ENCODE data around the gene ABCD2.
"Not testable (repeated sequence)": the region's sequence is repeated elsewhere in the genome, so short reads cannot be mapped to it uniquely, and the experiment has no call there.

The ABCD2 gene

DNA sequence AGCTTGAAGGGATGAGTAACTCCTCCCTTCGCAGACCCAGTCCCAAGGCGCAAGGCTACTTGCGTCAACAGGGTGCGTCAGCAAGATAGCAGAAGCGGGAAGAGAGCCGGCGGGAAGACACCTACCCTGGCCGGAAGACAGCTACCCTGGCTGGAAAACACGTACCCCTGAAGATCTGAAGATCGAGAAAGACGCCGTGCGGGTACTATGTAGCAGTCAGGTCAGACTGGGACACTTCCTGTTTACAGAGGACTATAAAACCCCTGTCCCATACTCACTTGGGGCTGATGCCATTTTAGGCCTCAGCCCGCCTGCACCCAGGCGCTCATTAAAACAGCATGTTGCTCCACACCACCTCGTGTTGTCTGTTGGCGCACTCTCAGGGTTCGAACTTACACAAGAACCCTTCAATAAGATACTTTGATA lies 80.9 kb downstream of the ABCD2 start:
- DNase-seq (ENCODE audit: low read depth in 2 of 2), result no peak

DNA sequence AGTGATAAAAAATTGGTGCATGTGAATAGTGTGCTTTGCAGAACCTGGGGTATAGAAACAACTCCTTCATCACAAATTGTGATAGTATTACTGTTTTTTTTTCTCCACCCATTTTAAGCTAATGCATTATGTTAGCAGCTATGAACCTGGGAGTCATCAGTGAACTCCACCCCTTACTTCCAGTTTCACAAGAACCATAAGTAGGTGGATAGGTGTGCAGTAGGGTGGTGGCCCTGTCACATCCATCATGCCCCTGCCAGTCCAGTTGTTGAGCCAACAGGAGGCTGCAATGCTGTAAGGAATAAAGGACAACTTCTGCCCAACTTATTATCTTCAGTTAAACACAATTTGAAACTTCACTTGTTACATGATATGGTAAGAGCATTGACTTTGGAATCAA lies 85.7 kb downstream of the ABCD2 start:
- no peak for DNase-seq (ENCODE audit: low read depth in 2 of 2)

DNA sequence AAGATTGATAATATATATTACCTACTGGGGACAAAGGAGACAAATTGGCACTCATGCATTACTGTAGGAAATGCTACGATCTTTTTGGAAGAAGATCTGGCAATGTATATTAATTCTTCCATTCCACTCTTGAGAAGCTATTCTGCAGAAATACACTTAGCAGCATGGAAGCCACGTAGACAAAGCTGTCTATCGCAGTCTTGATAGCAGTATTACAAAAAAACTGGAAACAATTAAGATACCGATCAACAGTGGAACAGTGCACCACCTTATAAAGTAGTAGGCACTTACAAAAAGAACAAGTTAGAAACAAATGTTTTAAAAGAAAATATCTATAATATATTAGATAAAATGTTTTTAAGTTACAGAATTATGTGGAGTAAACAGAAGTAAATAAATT lies 87.2 kb downstream of the ABCD2 start:
- no peak for DNase-seq (ENCODE audit: low read depth in 2 of 2)

DNA sequence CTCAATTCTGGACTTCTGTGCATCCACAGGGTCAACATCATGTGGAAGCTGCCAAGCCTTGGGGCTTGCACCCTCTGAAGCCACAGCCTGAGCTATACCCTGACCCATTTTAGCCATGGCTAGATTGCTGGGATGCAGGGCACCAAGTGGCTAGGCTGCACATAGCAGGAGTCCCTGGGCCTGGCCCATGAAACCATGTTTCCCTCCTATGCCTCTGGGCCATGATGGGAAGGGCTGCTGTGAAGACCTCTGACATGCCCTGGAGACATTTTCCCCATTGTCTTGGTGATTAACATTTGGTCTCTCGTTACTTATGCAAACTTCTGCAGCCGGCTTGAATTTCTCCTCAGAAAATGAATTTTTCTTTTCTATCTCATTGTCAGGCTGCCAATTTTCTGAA lies 92.6 kb downstream of the ABCD2 start:
- no peak for DNase-seq (ENCODE audit: low read depth in 2 of 2)

DNA sequence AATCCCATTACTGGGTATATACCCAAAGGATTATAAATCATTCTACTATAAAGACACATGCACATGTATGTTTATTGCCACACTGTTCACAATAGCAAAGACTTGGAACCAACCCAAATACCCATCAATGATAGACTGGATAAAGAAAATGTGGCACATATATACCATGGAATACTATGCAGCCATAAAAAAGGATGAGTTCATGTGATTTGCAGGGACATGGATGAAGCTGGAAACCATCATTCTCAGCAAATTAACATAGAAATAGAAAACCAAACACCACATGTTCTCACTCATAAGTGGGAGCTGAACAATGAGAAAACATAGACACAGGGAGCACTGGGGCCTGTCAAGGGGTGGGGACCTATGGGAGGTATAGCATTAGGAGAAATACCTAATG lies 97.4 kb downstream of the ABCD2 start:
- not testable (repeated sequence) for DNase-seq (ENCODE audit: low read depth in 2 of 2)

DNA sequence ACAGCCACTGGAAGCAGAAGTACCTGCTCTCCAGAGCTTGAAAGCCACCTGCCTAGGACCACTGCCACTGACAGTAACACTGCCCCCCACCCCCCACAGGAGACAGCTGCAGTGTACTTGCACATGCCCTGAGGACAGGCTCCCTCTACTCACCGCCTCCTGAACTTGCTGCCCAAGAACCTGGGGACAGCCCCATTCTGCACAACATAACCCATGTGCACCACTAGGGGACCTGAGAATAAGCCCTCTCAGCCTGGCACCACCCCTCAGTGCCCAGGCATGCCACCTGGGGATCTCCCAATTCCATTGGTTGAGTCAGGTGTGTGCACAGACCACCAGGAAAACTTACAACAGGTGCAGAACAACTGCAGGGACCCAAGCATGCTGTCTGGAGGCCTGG lies 109.6 kb downstream of the ABCD2 start:
- no peak for DNase-seq (ENCODE audit: low read depth in 2 of 2)

DNA sequence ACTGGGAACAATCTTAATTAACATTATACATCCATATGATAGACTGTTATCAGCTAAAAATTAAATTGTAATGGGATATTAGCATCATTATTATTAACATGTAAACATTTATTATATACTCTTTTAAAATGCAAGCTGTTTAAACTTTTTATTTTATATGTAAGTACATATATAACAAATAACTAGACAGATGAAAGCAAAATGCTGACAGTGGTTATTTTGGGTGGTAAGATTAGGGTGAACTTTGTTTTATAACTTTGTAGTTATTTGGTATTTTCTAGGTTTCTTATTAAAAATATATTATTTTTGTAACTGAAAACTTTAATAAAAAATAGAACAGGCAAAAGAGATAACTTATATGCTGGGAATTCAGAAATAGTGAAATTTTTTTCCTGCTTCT lies 114.0 kb downstream of the ABCD2 start:
- no peak for DNase-seq (ENCODE audit: low read depth in 2 of 2)

DNA sequence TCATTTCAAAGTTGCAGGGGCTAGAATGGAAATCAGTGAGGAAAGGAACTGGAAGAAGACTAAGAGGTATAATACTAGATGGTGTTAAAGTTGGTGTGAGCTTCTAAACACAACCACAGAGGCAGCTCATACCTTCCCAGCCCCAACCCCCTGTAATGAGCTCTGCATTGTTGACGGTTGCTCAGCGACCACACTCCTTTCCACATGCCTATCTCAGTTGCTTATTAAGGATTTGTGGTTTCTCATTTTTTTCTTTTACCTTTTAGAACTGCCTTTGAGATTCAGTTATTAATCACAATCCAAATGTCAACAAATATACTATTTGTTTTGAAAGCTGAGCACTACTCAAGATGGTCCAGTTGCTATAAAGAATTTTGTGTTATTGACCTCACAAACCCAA lies 114.6 kb downstream of the ABCD2 start:
- DNase-seq (ENCODE audit: low read depth in 2 of 2), result no peak

DNA sequence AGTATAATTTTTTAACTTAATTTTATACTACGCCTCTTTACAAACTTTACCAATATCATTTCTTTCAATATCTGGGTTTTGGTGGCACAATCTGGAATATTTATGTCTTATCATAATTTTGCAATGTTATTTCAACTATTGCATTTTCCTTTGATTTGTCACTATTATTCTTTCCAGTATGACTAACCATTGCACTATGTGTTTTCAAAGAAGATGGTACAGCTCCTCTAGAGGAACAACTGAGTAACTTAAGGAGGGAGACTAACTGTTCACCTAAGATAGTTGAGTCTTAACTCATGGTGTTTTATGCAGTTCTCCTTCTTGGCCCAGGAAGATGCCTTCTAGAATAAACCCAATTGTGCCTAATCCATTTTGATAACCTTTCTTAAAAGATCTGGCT lies 116.2 kb downstream of the ABCD2 start:
- no peak for DNase-seq (ENCODE audit: low read depth in 2 of 2)

DNA sequence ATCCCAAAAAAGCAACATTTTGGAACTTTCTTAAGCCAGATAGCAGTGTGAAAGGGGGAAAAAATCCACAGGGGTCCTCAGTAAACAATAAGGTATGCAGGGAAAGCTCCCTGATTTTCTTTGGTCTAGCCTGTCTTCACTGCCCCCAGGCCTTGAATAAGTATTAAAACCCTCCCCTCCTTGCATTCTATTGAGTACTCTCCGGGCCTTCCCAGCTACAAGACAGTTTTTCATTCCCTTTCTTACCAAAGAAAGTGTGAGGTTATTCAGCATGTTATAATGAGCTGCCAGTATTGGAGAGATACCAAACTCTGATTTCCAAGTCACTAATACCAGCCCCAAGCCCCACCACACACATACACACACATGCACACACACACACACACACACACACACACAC lies 116.9 kb downstream of the ABCD2 start:
- DNase-seq (ENCODE audit: low read depth in 2 of 2), result no peak

Data from stimulated activated CD8-positive, alpha-beta memory T cell treated with anti-CD3 and anti-CD28 coated beads, Interleukin-7, amount 100 ng/mL, for 4 hours (primary cell).